Sigmoid colon (tissue), 7 donors: ENCODE results near the gene PCNX1. TPM values are rescaled to one million over a fixed set of nuclear protein-coding genes. Genes with fewer than 3 reads are reported as not detected.

Experiments used
- DNase-seq: peaks from one replicate; pipeline ENCODE4 v3.0.0-alpha.2; 2019
- H3K27ac ChIP-seq, 4 donors: fragments of 200-600 bp; sonication (generic); one replicate each; pipeline ENCODE4 v1.5.1; 2016 to 2019; ENCODE audit warnings: mild to moderate bottlenecking in 1 of 4
- H3K27me3 ChIP-seq, 3 donors: fragments of 200-600 bp; sonication (generic); one replicate each; pipeline ENCODE4 v1.5.1; 2019; ENCODE audit warnings: mild to moderate bottlenecking in 1 of 3
- H3K36me3 ChIP-seq, 4 donors: fragments of 200-600 bp; sonication (generic); one replicate each; pipeline ENCODE4 v1.5.1; 2016 to 2019
- H3K4me1 ChIP-seq, 4 donors: fragments of 200-600 bp; sonication (generic); one replicate each; pipeline ENCODE4 v1.5.1; 2017 to 2019
- H3K4me3 ChIP-seq, 4 donors: fragments of 200-600 bp; sonication (generic); one replicate each; pipeline ENCODE4 v1.5.1; 2017 to 2019; ENCODE audit warnings: mild to moderate bottlenecking in 2 of 4, moderate library complexity in 1 of 4
- H3K9me3 ChIP-seq, 4 donors: fragments of 200-600 bp in 3 of 4; sonication (generic) in 3 of 4; one replicate each; pipeline versions ENCODE4 v1.5.1 to v1.6.1; 2013 to 2019
- CTCF ChIP-seq, 4 experiments: fragments of 450-650 bp in 3 of 4; fragments of 200-600 bp in 1 of 4; IDR thresholded peaks; one replicate each; pipeline ENCODE4 v1.5.1; 2016 to 2019; ENCODE audit warnings: antibody characterized with exemption in 4 of 4, mild to moderate bottlenecking in 3 of 4, moderate library complexity in 2 of 4
- EP300 ChIP-seq, 4 donors: sonication (generic); formaldehyde crosslinking; IDR thresholded peaks; one replicate each; pipeline ENCODE4 v1.6.1; 2017; ENCODE audit warnings: antibody characterized with exemption in 4 of 4
- POLR2A ChIP-seq, 2 donors: fragments of 450-650 bp; IDR thresholded peaks; one replicate each; pipeline ENCODE4 v1.6.1; 2016; ENCODE audit warnings: antibody characterized with exemption in 2 of 2, mild to moderate bottlenecking in 2 of 2, moderate library complexity in 2 of 2
- POLR2AphosphoS5 ChIP-seq, 4 donors: sonication (generic); formaldehyde crosslinking; IDR thresholded peaks; one replicate each; pipeline ENCODE4 v1.6.1; 2017; ENCODE audit warnings: antibody characterized with exemption in 4 of 4
- WGBS, 2 donors: extraction: QIAGEN DNeasy Blood & Tissue Kit; methylation state at CpG; one replicate each; pipeline ENCODE4 v1.1.7; 2013; 5-methylcytosine and 5-hydroxymethylcytosine counted together
- intact Hi-C: fragments of 100-400 bp; cut with DNase I; formaldehyde crosslinking; loops from one replicate; pipeline ENCODE4 v1.15.1; 2023
- polyA plus RNA-seq, 3 donors: library from polyadenylated mRNA; stranded (reverse); fragments of 200-250 nt; gene quantifications; one replicate each; pipeline ENCODE4 v1.2.3, GENCODE V29; 2013
- total RNA-seq, 4 donors: library from RNA; depleted of rRNA; stranded (reverse); fragments of >200 nt; gene quantifications; one replicate each; pipeline ENCODE4 v1.1.0, GENCODE V29; 2016
- donor health status: healthy with polysubstance abuse.
- donor health status: Bipolar disorder and iron deficiency.
- donor health status: healthy.

Gene PCNX1
- total and polyA plus RNA-seq, 7 donors = 1.2 to 73.9 (median 62.8) TPM

GRCh38 chr14:71021347-71022011 lies 114.2 kb downstream of the PCNX1 start:
- 20 to 37% methylated on average over 1 of the region's 1 CpG for WGBS, 2 donors
- intact Hi-C loops = no loop called here
- TF ChIP-seq POLR2A (IDR thresholded peaks at IDR 0.05) (no peak), POLR2AphosphoS5 (IDR thresholded peaks at IDR 0.05) (no peak)
- H3K27ac ChIP-seq = peak overlapping the region in 1 of 4 donors; percentile 46
- no peak overlapping the region for H3K4me3 ChIP-seq
- peaks cover 0 to 11% (median 0%) of the 10 kb centered on the region in 4 donors for H3K4me1 ChIP-seq
- no peak for DNase-seq
- H3K27me3 ChIP-seq = no peaks in the 10 kb centered on the region
- peaks cover 0 to 24% (median 8%) of the 10 kb centered on the region in 4 donors for H3K36me3 ChIP-seq
- H3K9me3 ChIP-seq = no peaks in the 10 kb centered on the region

- no peak for TF ChIP-seq EP300 (IDR thresholded peaks at IDR 0.05)
- no peak for TF ChIP-seq POLR2AphosphoS5 (IDR thresholded peaks at IDR 0.05)
- TF ChIP-seq POLR2A (IDR thresholded peaks at IDR 0.05) = no peak
- TF ChIP-seq CTCF (IDR thresholded peaks at IDR 0.05) = no peak
- peaks cover 0 to 11% (median 0%) of the 10 kb centered on the region in 4 donors for H3K4me1 ChIP-seq
- DNase-seq = no peak
- H3K9me3 ChIP-seq = no peaks in the 10 kb centered on the region
- H3K36me3 ChIP-seq = peaks cover 0 to 32% (median 8%) of the 10 kb centered on the region in 4 donors
- 93 to 95% methylated on average over 3 of the region's 3 CpGs for WGBS, 2 donors
- H3K4me3 ChIP-seq = no peak overlapping the region
- intact Hi-C loops = no loop called here
- peak overlapping the region in 1 of 4 donors; percentile 46 for H3K27ac ChIP-seq
- no peaks in the 10 kb centered on the region for H3K27me3 ChIP-seq
Observed at GRCh38 chr14:71022012-71022869, 115.0 kb downstream of the PCNX1 start.

- TF ChIP-seq POLR2A (IDR thresholded peaks at IDR 0.05) (no peak), CTCF (IDR thresholded peaks at IDR 0.05) (no peak), POLR2AphosphoS5 (IDR thresholded peaks at IDR 0.05) (no peak), EP300 (IDR thresholded peaks at IDR 0.05) (no peak)
- Histone ChIP-seq H3K9me3 (no peaks in the 10 kb centered on the region), H3K4me1 (peaks cover 0 to 11% (median 0%) of the 10 kb centered on the region in 4 donors), H3K27ac (no peak overlapping the region), H3K36me3 (peaks cover 0 to 37% (median 8%) of the 10 kb centered on the region in 4 donors), H3K4me3 (no peak overlapping the region), H3K27me3 (no peaks in the 10 kb centered on the region)
- intact Hi-C loops = no loop called here
- no peak for DNase-seq
Observed at GRCh38 chr14:71022939-71023338, 115.7 kb downstream of the PCNX1 start.

GRCh38 chr14:71029236-71029781 lies 122.0 kb downstream of the PCNX1 start:
- Histone ChIP-seq H3K4me3 (no peak overlapping the region), H3K27me3 (no peaks in the 10 kb centered on the region), H3K4me1 (no peaks in the 10 kb centered on the region), H3K27ac (no peak overlapping the region), H3K36me3 (peaks cover 6 to 80% (median 17%) of the 10 kb centered on the region in 4 donors), H3K9me3 (no peaks in the 10 kb centered on the region)
- TF ChIP-seq EP300 (IDR thresholded peaks at IDR 0.05) = no peak
- no peak for TF ChIP-seq POLR2AphosphoS5 (IDR thresholded peaks at IDR 0.05)
- no peak for TF ChIP-seq CTCF (IDR thresholded peaks at IDR 0.05)
- no peak for TF ChIP-seq POLR2A (IDR thresholded peaks at IDR 0.05)
- no peak for DNase-seq
- intact Hi-C loops = no loop called here
- 90 to 96% methylated on average over 2 of the region's 2 CpGs for WGBS, 2 donors

GRCh38 chr14:71031000-71031399 lies 123.7 kb downstream of the PCNX1 start:
- no peak overlapping the region for H3K27ac ChIP-seq
- no peaks in the 10 kb centered on the region for H3K9me3 ChIP-seq
- no peak overlapping the region for H3K4me3 ChIP-seq
- no peaks in the 10 kb centered on the region for H3K27me3 ChIP-seq
- no peak for DNase-seq
- H3K36me3 ChIP-seq = peaks cover 7 to 88% (median 22%) of the 10 kb centered on the region in 4 donors
- WGBS, 2 donors = 92 to 94% methylated on average over 1 of the region's 1 CpG
- H3K4me1 ChIP-seq = no peaks in the 10 kb centered on the region
- TF ChIP-seq POLR2A (IDR thresholded peaks at IDR 0.05) (no peak), POLR2AphosphoS5 (IDR thresholded peaks at IDR 0.05) (no peak), EP300 (IDR thresholded peaks at IDR 0.05) (no peak), CTCF (IDR thresholded peaks at IDR 0.05) (no peak)
- intact Hi-C loops = no loop called here
